ENCODE data around the gene ZFPM1.

ZFPM1 gene

GRCh38 chr16:88524973-88525662 is 72.0 kb downstream of the ZFPM1 start:
- H3K27ac ChIP-seq (ENCODE audit: low read depth, low read length), result no peak overlapping the region
- peaks cover 0 to 47% (median 36%) of the 10 kb centered on the region in 5 donors for H3K4me1 ChIP-seq (ENCODE audit: control insufficient read depth in 5 of 5, insufficient read depth in 5 of 5, low read length in 5 of 5)
- peaks cover 0 to 6% (median 0%) of the 10 kb centered on the region in 5 donors for H3K36me3 ChIP-seq (ENCODE audit: control insufficient read depth in 5 of 5, insufficient read depth in 5 of 5, low read length in 5 of 5)
- H3K4me3 ChIP-seq (ENCODE audit: low read depth in 1 of 5, low read length in 5 of 5), result no peak overlapping the region
- no peak overlapping the region for H3K9ac ChIP-seq (ENCODE audit: low read length in 5 of 5)
- peaks cover 0 to 6% (median 2%) of the 10 kb centered on the region in 5 donors for H3K9me3 ChIP-seq (ENCODE audit: control insufficient read depth in 5 of 5, low read length in 5 of 5)
- H3K27me3 ChIP-seq (ENCODE audit: control insufficient read depth in 5 of 5, insufficient read depth in 4 of 5, low read length in 5 of 5), result peaks cover 8 to 54% (median 46%) of the 10 kb centered on the region in 5 donors

GRCh38 chr16:88525663-88525990 is 72.5 kb downstream of the ZFPM1 start:
- Histone ChIP-seq H3K27ac (ENCODE audit: low read depth, low read length) (no peak overlapping the region), H3K4me1 (ENCODE audit: control insufficient read depth in 5 of 5, insufficient read depth in 5 of 5, low read length in 5 of 5) (peaks cover 0 to 47% (median 36%) of the 10 kb centered on the region in 5 donors), H3K9ac (ENCODE audit: low read length in 5 of 5) (no peak overlapping the region), H3K4me3 (ENCODE audit: low read depth in 1 of 5, low read length in 5 of 5) (no peak overlapping the region), H3K27me3 (ENCODE audit: control insufficient read depth in 5 of 5, insufficient read depth in 4 of 5, low read length in 5 of 5) (peaks cover 8 to 52% (median 46%) of the 10 kb centered on the region in 5 donors), H3K9me3 (ENCODE audit: control insufficient read depth in 5 of 5, low read length in 5 of 5) (peaks cover 0 to 6% (median 2%) of the 10 kb centered on the region in 5 donors), H3K36me3 (ENCODE audit: control insufficient read depth in 5 of 5, insufficient read depth in 5 of 5, low read length in 5 of 5) (peaks cover 0 to 7% (median 0%) of the 10 kb centered on the region in 5 donors)

- Histone ChIP-seq H3K27ac (ENCODE audit: low read depth, low read length) (peak overlapping the region; percentile 6), H3K9me3 (ENCODE audit: control insufficient read depth in 5 of 5, low read length in 5 of 5) (peaks cover 0 to 4% (median 0%) of the 10 kb centered on the region in 5 donors), H3K9ac (ENCODE audit: low read length in 5 of 5) (peak overlapping the region in 3 of 5 donors; percentile 14 to 43 (median 17)), H3K36me3 (ENCODE audit: control insufficient read depth in 5 of 5, insufficient read depth in 5 of 5, low read length in 5 of 5) (peaks cover 0 to 7% (median 0%) of the 10 kb centered on the region in 5 donors), H3K4me3 (ENCODE audit: low read depth in 1 of 5, low read length in 5 of 5) (peak overlapping the region in 1 of 5 donors; percentile 14), H3K27me3 (ENCODE audit: control insufficient read depth in 5 of 5, insufficient read depth in 4 of 5, low read length in 5 of 5) (peaks cover 8 to 51% (median 44%) of the 10 kb centered on the region in 5 donors), H3K4me1 (ENCODE audit: control insufficient read depth in 5 of 5, insufficient read depth in 5 of 5, low read length in 5 of 5) (peaks cover 0 to 47% (median 36%) of the 10 kb centered on the region in 5 donors)
Measured at GRCh38 chr16:88526008-88526905, 73.2 kb downstream of the ZFPM1 start.

- no peak overlapping the region for H3K4me3 ChIP-seq (ENCODE audit: low read depth in 1 of 5, low read length in 5 of 5)
Measured at GRCh38 chr16:88526906-88527185, 73.8 kb downstream of the ZFPM1 start.

GRCh38 chr16:88527186-88527936 is 74.3 kb downstream of the ZFPM1 start:
- Histone ChIP-seq H3K27me3 (ENCODE audit: control insufficient read depth in 5 of 5, insufficient read depth in 4 of 5, low read length in 5 of 5) (peaks cover 4 to 43% (median 33%) of the 10 kb centered on the region in 5 donors), H3K9me3 (ENCODE audit: control insufficient read depth in 5 of 5, low read length in 5 of 5) (no peaks in the 10 kb centered on the region), H3K9ac (ENCODE audit: low read length in 5 of 5) (peak overlapping the region in 2 of 5 donors; percentile 14 to 17), H3K4me3 (ENCODE audit: low read depth in 1 of 5, low read length in 5 of 5) (no peak overlapping the region), H3K4me1 (ENCODE audit: control insufficient read depth in 5 of 5, insufficient read depth in 5 of 5, low read length in 5 of 5) (peaks cover 0 to 47% (median 36%) of the 10 kb centered on the region in 5 donors), H3K27ac (ENCODE audit: low read depth, low read length) (no peak overlapping the region), H3K36me3 (ENCODE audit: control insufficient read depth in 5 of 5, insufficient read depth in 5 of 5, low read length in 5 of 5) (peaks cover 0 to 7% (median 0%) of the 10 kb centered on the region in 5 donors)

More at GRCh38 chr16:88526906-88527185, 73.8 kb downstream of the ZFPM1 start:
- H3K27ac ChIP-seq (ENCODE audit: low read depth, low read length), result no peak overlapping the region
- H3K36me3 ChIP-seq (ENCODE audit: control insufficient read depth in 5 of 5, insufficient read depth in 5 of 5, low read length in 5 of 5), result peaks cover 0 to 7% (median 0%) of the 10 kb centered on the region in 5 donors
- no peaks in the 10 kb centered on the region for H3K9me3 ChIP-seq (ENCODE audit: control insufficient read depth in 5 of 5, low read length in 5 of 5)
- H3K9ac ChIP-seq (ENCODE audit: low read length in 5 of 5), result peak overlapping the region in 2 of 5 donors; percentile 14 to 43
- peaks cover 7 to 48% (median 38%) of the 10 kb centered on the region in 5 donors for H3K27me3 ChIP-seq (ENCODE audit: control insufficient read depth in 5 of 5, insufficient read depth in 4 of 5, low read length in 5 of 5)
- H3K4me1 ChIP-seq (ENCODE audit: control insufficient read depth in 5 of 5, insufficient read depth in 5 of 5, low read length in 5 of 5), result peaks cover 0 to 47% (median 36%) of the 10 kb centered on the region in 5 donors

GRCh38 chr16:88527937-88528743 is 75.1 kb downstream of the ZFPM1 start:
- Histone ChIP-seq H3K27ac (ENCODE audit: low read depth, low read length) (no peak overlapping the region), H3K4me3 (ENCODE audit: low read depth in 1 of 5, low read length in 5 of 5) (no peak overlapping the region), H3K4me1 (ENCODE audit: control insufficient read depth in 5 of 5, insufficient read depth in 5 of 5, low read length in 5 of 5) (peaks cover 0 to 53% (median 42%) of the 10 kb centered on the region in 5 donors), H3K9ac (ENCODE audit: low read length in 5 of 5) (no peak overlapping the region), H3K27me3 (ENCODE audit: control insufficient read depth in 5 of 5, insufficient read depth in 4 of 5, low read length in 5 of 5) (peaks cover 4 to 36% (median 29%) of the 10 kb centered on the region in 5 donors), H3K9me3 (ENCODE audit: control insufficient read depth in 5 of 5, low read length in 5 of 5) (no peaks in the 10 kb centered on the region), H3K36me3 (ENCODE audit: control insufficient read depth in 5 of 5, insufficient read depth in 5 of 5, low read length in 5 of 5) (peaks cover 0 to 7% (median 0%) of the 10 kb centered on the region in 5 donors)

GRCh38 chr16:88528902-88529318 is 75.8 kb downstream of the ZFPM1 start:
- no peaks in the 10 kb centered on the region for H3K9me3 ChIP-seq (ENCODE audit: control insufficient read depth in 5 of 5, low read length in 5 of 5)
- H3K36me3 ChIP-seq (ENCODE audit: control insufficient read depth in 5 of 5, insufficient read depth in 5 of 5, low read length in 5 of 5), result peaks cover 0 to 7% (median 0%) of the 10 kb centered on the region in 5 donors
- H3K4me3 ChIP-seq (ENCODE audit: low read depth in 1 of 5, low read length in 5 of 5), result no peak overlapping the region
- no peak overlapping the region for H3K9ac ChIP-seq (ENCODE audit: low read length in 5 of 5)
- peaks cover 0 to 31% (median 22%) of the 10 kb centered on the region in 5 donors for H3K27me3 ChIP-seq (ENCODE audit: control insufficient read depth in 5 of 5, insufficient read depth in 4 of 5, low read length in 5 of 5)
- H3K27ac ChIP-seq (ENCODE audit: low read depth, low read length), result no peak overlapping the region
- H3K4me1 ChIP-seq (ENCODE audit: control insufficient read depth in 5 of 5, insufficient read depth in 5 of 5, low read length in 5 of 5), result peaks cover 0 to 54% (median 39%) of the 10 kb centered on the region in 5 donors

- Histone ChIP-seq H3K27ac (ENCODE audit: low read depth, low read length) (no peak overlapping the region), H3K9ac (ENCODE audit: low read length in 5 of 5) (no peak overlapping the region), H3K4me1 (ENCODE audit: control insufficient read depth in 5 of 5, insufficient read depth in 5 of 5, low read length in 5 of 5) (peaks cover 0 to 47% (median 34%) of the 10 kb centered on the region in 5 donors), H3K27me3 (ENCODE audit: control insufficient read depth in 5 of 5, insufficient read depth in 4 of 5, low read length in 5 of 5) (peaks cover 0 to 24% (median 15%) of the 10 kb centered on the region in 5 donors), H3K9me3 (ENCODE audit: control insufficient read depth in 5 of 5, low read length in 5 of 5) (no peaks in the 10 kb centered on the region), H3K36me3 (ENCODE audit: control insufficient read depth in 5 of 5, insufficient read depth in 5 of 5, low read length in 5 of 5) (peaks cover 0 to 7% (median 0%) of the 10 kb centered on the region in 5 donors), H3K4me3 (ENCODE audit: low read depth in 1 of 5, low read length in 5 of 5) (no peak overlapping the region)
Measured at GRCh38 chr16:88529596-88529995, 76.5 kb downstream of the ZFPM1 start.

Data from subcutaneous abdominal adipose tissue (tissue), 5 donors.